ENCODE data around the gene SVEP1.

SVEP1 gene

GRCh38 chr9:110320651-110321445 lies 258.7 kb downstream of the SVEP1 start:
- TF ChIP-seq CTCF (IDR thresholded peaks at IDR 0.05; ENCODE audit: control extremely low read depth, extremely low read depth, low read depth, missing control alignments), result peak; percentile 3
- POLR2A ChIA-PET, result no interaction called here
- DNase-seq (ENCODE audit: extremely low spot score), result no peak
- CTCF ChIA-PET, result interaction anchor here (0.6 to 1.2 kb wide), 2 partner anchors 10 to 15 kb away, joined by 3 to 7 read pairs; no protein-coding TSS in a partner anchor

- CTCF ChIA-PET, result interaction anchor here (0.6 to 1.5 kb wide), 4 partner anchors 11 to 304 kb away, joined by 3 to 7 read pairs (median 4); no protein-coding TSS in a partner anchor
- TF ChIP-seq CTCF (IDR thresholded peaks at IDR 0.05; ENCODE audit: control extremely low read depth, extremely low read depth, low read depth, missing control alignments), result no peak
- no peak for DNase-seq (ENCODE audit: extremely low spot score)
- POLR2A ChIA-PET, result no interaction called here
These were observed 259.6 kb downstream of the SVEP1 start for GRCh38 chr9:110319781-110320492.

GRCh38 chr9:110317911-110318310 lies 261.6 kb downstream of the SVEP1 start:
- ChIA-PET POLR2A (interaction anchor here (0.6 kb wide), 1 partner anchor 1117 kb away, joined by 3 read pairs; no protein-coding TSS in a partner anchor), CTCF (no interaction called here)
- no peak for TF ChIP-seq CTCF (IDR thresholded peaks at IDR 0.05; ENCODE audit: control extremely low read depth, extremely low read depth, low read depth, missing control alignments)
- no peak for DNase-seq (ENCODE audit: extremely low spot score)

- no peak for TF ChIP-seq CTCF (IDR thresholded peaks at IDR 0.05; ENCODE audit: control extremely low read depth, extremely low read depth, low read depth, missing control alignments)
- CTCF ChIA-PET, result interaction anchor here (0.9 kb wide), 1 partner anchor 10 kb away, joined by 3 read pairs; no protein-coding TSS in a partner anchor
- DNase-seq (ENCODE audit: extremely low spot score), result peak; percentile 70
- POLR2A ChIA-PET, result interaction anchor here (1.2 kb wide), 1 partner anchor 60 kb away, joined by 6 read pairs; the partner anchor contains the start of gene TXN
These were observed 263.1 kb downstream of the SVEP1 start for GRCh38 chr9:110316261-110317075.
